Ovary (tissue), 3 donors: ENCODE measurements around the gene ACSM6.

ENCODE experiments used
- CTCF ChIP-seq, 3 donors: fragments of 450-650 bp in 2 of 3; fragments of 200-600 bp in 1 of 3; IDR thresholded peaks; one replicate each; pipeline versions ENCODE4 v1.5.1 to v1.8.0; 2016 to 2022; ENCODE audit warnings: antibody characterized with exemption in 3 of 3, mild to moderate bottlenecking in 1 of 3
- EP300 ChIP-seq: sonication (generic); formaldehyde crosslinking; IDR thresholded peaks from one replicate; pipeline ENCODE4 v1.6.1; 2017; ENCODE audit warnings: antibody characterized with exemption
- donor health status: DM: no; HTN: no; CAD: no.

- TF ChIP-seq CTCF (IDR thresholded peaks at IDR 0.05), result peak in 2 of 3 donors; percentile 17 to 55
- TF ChIP-seq EP300, result no peak
Observed at GRCh38 chr10:95183271-95184230, 10.5 kb upstream of the ACSM6 start.
